ENCODE results near the gene TMEM38B.

Gene TMEM38B

GRCh38 chr9:105694190-105694847 lies at the start of gene TMEM38B:
Gene TMEM38B (plus strand): TSS chr9:105694541. CDS start chr9:105694661, 120 bp downstream.
- no peaks in the 10 kb centered on the region for H3K9me3 ChIP-seq (ENCODE audit: control insufficient read depth, insufficient read depth, low read length)
- H3K36me3 ChIP-seq (ENCODE audit: control insufficient read depth, insufficient read depth, low read length), result no peaks in the 10 kb centered on the region
- peak within 1 kb of the TSS; percentile 76 for H3K4me3 ChIP-seq (ENCODE audit: low read depth, low read length)
- H3K4me1 ChIP-seq (ENCODE audit: control insufficient read depth, insufficient read depth, low read length), result peaks cover 5% of the 10 kb centered on the region
- peaks cover 40% of the 10 kb centered on the region for H3K27me3 ChIP-seq (ENCODE audit: control insufficient read depth, insufficient read depth, low read length)
- H3K9ac ChIP-seq (ENCODE audit: low read depth, low read length), result no peak within 1 kb of the TSS

GRCh38 chr9:105646879-105647594 lies 47.3 kb upstream of the TMEM38B start:
- no peaks in the 10 kb centered on the region for H3K27me3 ChIP-seq (ENCODE audit: control insufficient read depth, insufficient read depth, low read length)
- H3K4me1 ChIP-seq (ENCODE audit: control insufficient read depth, insufficient read depth, low read length), result peaks cover 8% of the 10 kb centered on the region
- H3K4me3 ChIP-seq (ENCODE audit: low read depth, low read length), result no peak overlapping the region
- H3K9me3 ChIP-seq (ENCODE audit: control insufficient read depth, insufficient read depth, low read length), result no peaks in the 10 kb centered on the region
- no peaks in the 10 kb centered on the region for H3K36me3 ChIP-seq (ENCODE audit: control insufficient read depth, insufficient read depth, low read length)
- no peak overlapping the region for H3K9ac ChIP-seq (ENCODE audit: low read depth, low read length)

- H3K9me3 ChIP-seq (ENCODE audit: control insufficient read depth, insufficient read depth, low read length), result no peaks in the 10 kb centered on the region
- no peak overlapping the region for H3K4me3 ChIP-seq (ENCODE audit: low read depth, low read length)
- H3K9ac ChIP-seq (ENCODE audit: low read depth, low read length), result no peak overlapping the region
- H3K4me1 ChIP-seq (ENCODE audit: control insufficient read depth, insufficient read depth, low read length), result peaks cover 8% of the 10 kb centered on the region
- H3K27me3 ChIP-seq (ENCODE audit: control insufficient read depth, insufficient read depth, low read length), result no peaks in the 10 kb centered on the region
- no peaks in the 10 kb centered on the region for H3K36me3 ChIP-seq (ENCODE audit: control insufficient read depth, insufficient read depth, low read length)
Observed at GRCh38 chr9:105647595-105648349, 46.6 kb upstream of the TMEM38B start.

- peaks cover 8% of the 10 kb centered on the region for H3K4me1 ChIP-seq (ENCODE audit: control insufficient read depth, insufficient read depth, low read length)
- H3K27me3 ChIP-seq (ENCODE audit: control insufficient read depth, insufficient read depth, low read length), result peaks cover 29% of the 10 kb centered on the region
- no peak overlapping the region for H3K4me3 ChIP-seq (ENCODE audit: low read depth, low read length)
- no peaks in the 10 kb centered on the region for H3K36me3 ChIP-seq (ENCODE audit: control insufficient read depth, insufficient read depth, low read length)
- H3K9me3 ChIP-seq (ENCODE audit: control insufficient read depth, insufficient read depth, low read length), result no peaks in the 10 kb centered on the region
- H3K9ac ChIP-seq (ENCODE audit: low read depth, low read length), result no peak overlapping the region
Observed at GRCh38 chr9:105651806-105652205, 42.5 kb upstream of the TMEM38B start.

- Histone ChIP-seq H3K9ac (ENCODE audit: low read depth, low read length) (no peak overlapping the region), H3K36me3 (ENCODE audit: control insufficient read depth, insufficient read depth, low read length) (no peaks in the 10 kb centered on the region), H3K4me3 (ENCODE audit: low read depth, low read length) (peak overlapping the region; percentile 59), H3K4me1 (ENCODE audit: control insufficient read depth, insufficient read depth, low read length) (peaks cover under 1% of the 10 kb centered on the region), H3K9me3 (ENCODE audit: control insufficient read depth, insufficient read depth, low read length) (no peaks in the 10 kb centered on the region), H3K27me3 (ENCODE audit: control insufficient read depth, insufficient read depth, low read length) (peaks cover 51% of the 10 kb centered on the region)
Observed at GRCh38 chr9:105656131-105656921, 38.0 kb upstream of the TMEM38B start.

GRCh38 chr9:105658351-105658750 lies 36.0 kb upstream of the TMEM38B start:
- no peak overlapping the region for H3K9ac ChIP-seq (ENCODE audit: low read depth, low read length)
- H3K9me3 ChIP-seq (ENCODE audit: control insufficient read depth, insufficient read depth, low read length), result no peaks in the 10 kb centered on the region
- no peaks in the 10 kb centered on the region for H3K36me3 ChIP-seq (ENCODE audit: control insufficient read depth, insufficient read depth, low read length)
- no peak overlapping the region for H3K4me3 ChIP-seq (ENCODE audit: low read depth, low read length)
- H3K27me3 ChIP-seq (ENCODE audit: control insufficient read depth, insufficient read depth, low read length), result peaks cover 50% of the 10 kb centered on the region
- H3K4me1 ChIP-seq (ENCODE audit: control insufficient read depth, insufficient read depth, low read length), result no peaks in the 10 kb centered on the region

- H3K36me3 ChIP-seq (ENCODE audit: control insufficient read depth, insufficient read depth, low read length), result no peaks in the 10 kb centered on the region
- H3K27me3 ChIP-seq (ENCODE audit: control insufficient read depth, insufficient read depth, low read length), result peaks cover 29% of the 10 kb centered on the region
- H3K4me1 ChIP-seq (ENCODE audit: control insufficient read depth, insufficient read depth, low read length), result no peaks in the 10 kb centered on the region
Observed at GRCh38 chr9:105661011-105661410, 33.3 kb upstream of the TMEM38B start.

GRCh38 chr9:105662184-105663104 lies 31.9 kb upstream of the TMEM38B start, which contains the start of gene TAL2:
Gene TAL2 (plus strand): TSS chr9:105662457. CDS start chr9:105662497, 40 bp downstream.
- no peak within 1 kb of the TSS for H3K4me3 ChIP-seq (ENCODE audit: low read depth, low read length)
- no peak within 1 kb of the TSS for H3K9ac ChIP-seq (ENCODE audit: low read depth, low read length)

More at GRCh38 chr9:105661011-105661410, 33.3 kb upstream of the TMEM38B start:
- no peak overlapping the region for H3K4me3 ChIP-seq (ENCODE audit: low read depth, low read length)
- H3K9ac ChIP-seq (ENCODE audit: low read depth, low read length), result no peak overlapping the region
- H3K9me3 ChIP-seq (ENCODE audit: control insufficient read depth, insufficient read depth, low read length), result no peaks in the 10 kb centered on the region

GRCh38 chr9:105663914-105664313 lies 30.4 kb upstream of the TMEM38B start:
- H3K4me1 ChIP-seq (ENCODE audit: control insufficient read depth, insufficient read depth, low read length), result no peaks in the 10 kb centered on the region
- no peaks in the 10 kb centered on the region for H3K36me3 ChIP-seq (ENCODE audit: control insufficient read depth, insufficient read depth, low read length)
- H3K4me3 ChIP-seq (ENCODE audit: low read depth, low read length), result no peak overlapping the region
- no peaks in the 10 kb centered on the region for H3K9me3 ChIP-seq (ENCODE audit: control insufficient read depth, insufficient read depth, low read length)
- H3K27me3 ChIP-seq (ENCODE audit: control insufficient read depth, insufficient read depth, low read length), result peaks cover 5% of the 10 kb centered on the region
- no peak overlapping the region for H3K9ac ChIP-seq (ENCODE audit: low read depth, low read length)

More at GRCh38 chr9:105662184-105663104, 31.9 kb upstream of the TMEM38B start, which contains the start of gene TAL2:
- H3K27me3 ChIP-seq (ENCODE audit: control insufficient read depth, insufficient read depth, low read length), result peaks cover 15% of the 10 kb centered on the region
- no peaks in the 10 kb centered on the region for H3K4me1 ChIP-seq (ENCODE audit: control insufficient read depth, insufficient read depth, low read length)
- H3K9me3 ChIP-seq (ENCODE audit: control insufficient read depth, insufficient read depth, low read length), result no peaks in the 10 kb centered on the region
- no peaks in the 10 kb centered on the region for H3K36me3 ChIP-seq (ENCODE audit: control insufficient read depth, insufficient read depth, low read length)

GRCh38 chr9:105667867-105668266 lies 26.5 kb upstream of the TMEM38B start:
- no peak overlapping the region for H3K4me3 ChIP-seq (ENCODE audit: low read depth, low read length)
- no peaks in the 10 kb centered on the region for H3K4me1 ChIP-seq (ENCODE audit: control insufficient read depth, insufficient read depth, low read length)
- H3K36me3 ChIP-seq (ENCODE audit: control insufficient read depth, insufficient read depth, low read length), result no peaks in the 10 kb centered on the region
- H3K9me3 ChIP-seq (ENCODE audit: control insufficient read depth, insufficient read depth, low read length), result no peaks in the 10 kb centered on the region
- H3K27me3 ChIP-seq (ENCODE audit: control insufficient read depth, insufficient read depth, low read length), result no peaks in the 10 kb centered on the region
- no peak overlapping the region for H3K9ac ChIP-seq (ENCODE audit: low read depth, low read length)

All from iPS-15b (cell line).